HG02798 (cell line): ENCODE results near the gene DAND5.

Source experiments
- ATAC-seq: cut with Tn5 transposase; IDR thresholded peaks from one replicate; pipeline ENCODE4 v1.9.1; 2021; ENCODE audit warnings: mild to moderate bottlenecking; ENCODE audit not compliant: unreplicated experiment, poor library complexity

DAND5 gene

GRCh38 chr19:13006431-13007281, 37.3 kb downstream of the DAND5 start:
- ATAC-seq, result no peak

DNA sequence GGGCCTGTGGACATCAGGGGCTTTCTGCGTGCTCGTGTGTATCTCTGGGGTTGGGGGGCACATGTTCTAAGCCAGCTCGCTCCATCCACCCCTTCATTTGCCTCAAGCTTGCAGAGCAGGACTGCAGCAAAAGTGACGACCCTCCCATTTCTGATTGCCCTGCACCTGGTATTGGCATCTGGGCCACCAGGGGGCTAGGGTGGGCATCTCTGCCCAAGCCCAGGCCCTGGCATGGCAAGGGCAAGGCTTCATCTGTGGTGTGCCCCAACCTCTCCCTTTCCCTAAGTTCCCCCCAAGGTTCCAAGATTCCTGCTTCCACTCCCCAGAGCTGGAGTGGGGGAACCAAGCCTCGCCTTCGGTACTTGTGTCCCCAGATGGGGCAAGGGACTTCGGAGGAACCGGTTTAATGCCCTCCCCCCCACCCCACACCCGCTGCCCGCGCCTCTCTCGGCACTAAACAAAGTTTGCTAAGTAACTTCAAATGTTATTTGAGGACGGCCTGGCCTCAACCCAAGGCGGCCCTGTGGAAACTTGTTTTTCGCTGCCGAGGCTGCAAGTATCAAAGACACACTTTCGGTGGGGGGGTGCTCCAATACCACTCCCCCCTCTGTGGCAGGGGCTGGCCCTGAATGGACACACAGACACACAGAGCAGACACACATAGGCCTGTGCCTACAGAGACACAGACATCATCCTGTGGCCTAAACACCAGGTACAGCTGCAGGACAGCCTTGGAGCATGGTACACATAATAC, 38.1 kb downstream of the DAND5 start:
- ATAC-seq, result no peak

DNA sequence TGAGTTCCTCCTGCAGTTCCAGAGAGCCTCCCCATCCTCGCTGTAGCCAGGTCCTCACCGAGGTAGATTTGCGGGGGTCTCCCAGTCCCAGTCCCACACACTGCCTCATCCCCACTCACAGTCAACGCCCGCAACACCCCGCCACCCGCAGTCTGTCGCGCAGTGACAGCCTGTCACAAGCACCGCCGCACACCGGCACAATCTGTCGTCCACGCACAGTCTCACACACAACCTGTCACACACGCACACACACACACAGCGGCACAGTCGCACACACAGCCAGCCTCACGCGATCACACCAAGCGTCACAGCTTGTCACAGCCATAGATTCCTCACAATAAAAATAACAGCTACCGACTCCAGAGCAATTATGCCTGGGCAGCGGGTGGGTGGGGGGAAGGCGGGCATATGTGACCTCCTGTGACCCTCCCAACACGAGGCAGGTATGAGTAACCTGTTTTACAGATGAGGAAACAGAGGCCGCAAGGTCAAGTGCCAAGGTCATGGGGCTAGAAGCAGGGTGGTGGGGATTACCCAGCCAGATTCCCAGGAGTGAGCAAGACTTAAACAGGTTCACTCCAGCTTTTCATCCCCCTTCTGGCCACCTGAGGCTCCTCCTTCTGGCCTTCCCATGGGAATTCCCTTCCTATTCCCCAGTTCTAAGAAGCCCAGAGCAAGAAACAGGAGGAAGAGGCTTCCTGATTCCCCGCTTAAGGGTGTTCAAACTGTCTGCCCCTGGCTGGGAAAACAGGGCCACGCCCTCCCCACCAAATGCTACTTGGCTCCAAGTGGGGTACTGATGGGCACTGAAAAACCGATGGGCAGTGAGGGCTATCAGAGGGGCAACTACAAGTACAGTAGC, 39.8 kb downstream of the DAND5 start:
- ATAC-seq, result no peak

GRCh38 chr19:13010038-13010991, 40.9 kb downstream of the DAND5 start:
- no peak for ATAC-seq

GRCh38 chr19:13010992-13011652, 41.7 kb downstream of the DAND5 start:
- no peak for ATAC-seq

DNA sequence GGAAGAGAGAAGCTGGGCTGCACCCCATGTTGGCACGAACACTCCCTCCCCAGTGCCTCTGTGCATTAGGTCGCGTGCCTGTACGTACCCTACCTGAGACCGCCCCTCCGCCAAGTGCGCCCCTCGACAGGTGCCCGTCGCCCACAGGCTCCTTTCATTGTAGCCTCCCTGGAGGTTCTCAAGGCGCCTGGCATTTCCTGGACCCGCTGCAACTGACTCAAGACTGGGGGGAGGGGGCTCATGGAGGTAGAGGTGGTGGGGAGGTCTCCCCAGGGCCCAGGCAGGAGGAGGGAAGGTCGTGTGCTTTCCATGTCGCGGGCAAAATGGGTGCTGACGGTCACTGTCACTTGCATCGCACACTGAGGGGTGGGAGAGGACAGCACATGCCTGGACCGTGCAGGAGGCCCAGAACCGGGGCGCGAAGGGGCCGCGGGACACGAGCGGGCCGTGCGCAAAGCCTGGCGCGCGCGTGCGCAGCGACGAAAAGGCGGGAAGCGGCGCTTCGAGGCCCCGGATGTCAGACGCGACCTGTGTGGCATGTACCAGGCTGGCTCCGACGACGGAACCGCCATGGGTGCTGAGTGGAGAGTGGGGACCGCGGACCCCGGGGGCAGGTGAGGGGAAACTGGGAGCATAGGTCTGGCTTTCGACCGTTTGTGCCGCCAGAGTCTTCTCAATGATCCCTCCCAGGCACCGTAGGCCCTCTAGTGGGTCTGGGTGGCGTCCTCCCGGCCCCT, 42.4 kb downstream of the DAND5 start:
- ATAC-seq, result no peak

GRCh38 chr19:13012390-13012689, 43.0 kb downstream of the DAND5 start:
- no peak for ATAC-seq

- no peak for ATAC-seq
Measured at GRCh38 chr19:13012690-13013608, 43.6 kb downstream of the DAND5 start.

- ATAC-seq, result no peak
Measured at GRCh38 chr19:13013649-13014048, 44.3 kb downstream of the DAND5 start.

GRCh38 chr19:13014101-13014920, 44.9 kb downstream of the DAND5 start:
- ATAC-seq, result no peak

GRCh38 chr19:13014921-13015280, 45.5 kb downstream of the DAND5 start:
- no peak for ATAC-seq

GRCh38 chr19:13015361-13016223, 46.2 kb downstream of the DAND5 start:
- ATAC-seq, result no peak

- ATAC-seq, result no peak
Measured at GRCh38 chr19:13016245-13016627, 46.9 kb downstream of the DAND5 start.

DNA sequence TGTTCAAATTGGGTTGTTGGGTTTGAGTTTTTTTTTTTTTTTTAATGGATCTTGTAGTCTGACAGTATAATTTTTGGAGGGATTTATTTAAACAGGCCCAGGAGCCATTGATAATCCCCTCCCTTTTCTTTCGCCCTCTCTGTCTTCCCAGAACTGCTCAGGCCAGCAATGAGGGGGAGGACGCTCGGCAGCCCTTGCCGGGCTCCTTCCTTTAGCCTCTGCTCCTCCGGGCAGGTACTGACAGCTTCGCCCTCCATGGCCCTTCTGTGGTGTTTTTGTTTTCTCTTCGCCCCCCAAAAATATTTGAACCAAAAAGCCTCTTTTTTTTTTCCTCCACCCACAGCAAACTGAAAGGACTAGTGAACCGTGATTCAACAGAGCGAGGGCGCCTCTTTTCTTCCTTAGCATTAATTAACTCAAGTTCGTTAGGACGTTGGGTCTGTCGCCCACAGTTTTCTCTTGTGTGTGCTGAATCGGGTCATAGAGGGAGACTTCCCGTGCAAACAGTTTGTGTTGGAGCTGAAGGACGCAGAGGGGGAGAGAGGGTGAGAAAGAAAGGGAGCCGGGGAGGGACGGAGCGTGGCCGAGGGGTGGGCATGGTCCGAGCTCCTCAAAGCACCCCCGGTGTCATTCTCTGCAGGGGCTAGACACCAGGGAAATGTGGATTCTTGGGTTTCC, 47.4 kb downstream of the DAND5 start:
- ATAC-seq, result no peak

- no peak for ATAC-seq
Measured at GRCh38 chr19:13017306-13018034, 48.1 kb downstream of the DAND5 start.
